B cell (primary cell): Measurements from ENCODE around the gene RGL1. TPM values are rescaled to one million over a fixed set of nuclear protein-coding genes. Genes with fewer than 3 reads are reported as not detected.

Source experiments
- ATAC-seq: fragments of 200-7000 bp; cut with Tn5 transposase; one replicate; pipeline ENCODE4 v1.10.0; 2021; ENCODE audit warnings: low read depth, mild to moderate bottlenecking, moderate number of reproducible peaks, moderate library complexity
- CTCF ChIA-PET: fragments of 350-600 bp; sonication (Branson Sonifier 250); formaldehyde crosslinking; loops from one replicate; lab custom pipeline; 2021; ENCODE audit warnings: antibody characterized with exemption, inconsistent platforms; lab: Charles Lee
- POLR2A ChIA-PET: fragments of 350-600 bp; sonication (Branson Sonifier 250); formaldehyde crosslinking; loops from one replicate; lab custom pipeline; 2021; ENCODE audit warnings: antibody characterized with exemption; lab: Charles Lee
- DNase-seq: peaks from one replicate; pipeline ENCODE4 v3.0.0; 2013
- H2AFZ ChIP-seq: 2 replicates; pipeline ENCODE4 v1.6.1; 2012; ENCODE audit warnings: mild to moderate bottlenecking, low read depth, low read length; ENCODE audit not compliant: insufficient read depth, poor library complexity, severe bottlenecking
- H3K27ac ChIP-seq, 2 donors: 1 replicate in 1 of 2; 2 replicates in 1 of 2; pipeline ENCODE4 v1.5.1; 2012 to 2013; ENCODE audit warnings: low read length in 2 of 2, mild to moderate bottlenecking in 2 of 2, moderate library complexity in 1 of 2
- H3K27me3 ChIP-seq, 4 experiments: fragments of 200-600 bp in 1 of 4; sonication (generic) in 1 of 4; replicated peaks in 1 of 4; 1 replicate in 2 of 4; 2 replicates in 2 of 4; pipeline versions ENCODE4 v1.6.1 to v1.7.0; 2013 to 2016; ENCODE audit warnings: low read length in 3 of 4, mild to moderate bottlenecking in 2 of 4, mixed read lengths in 1 of 4, moderate library complexity in 1 of 4; ENCODE audit not compliant: insufficient read depth in 4 of 4, control insufficient read depth in 3 of 4; ENCODE audit errors: control extremely low read depth in 1 of 4
- H3K36me3 ChIP-seq, 2 experiments: replicated peaks in 1 of 2; 1 replicate in 1 of 2; 2 replicates in 1 of 2; pipeline versions ENCODE4 v1.6.1 to v1.7.1; 2013; ENCODE audit warnings: low read length in 1 of 2; ENCODE audit not compliant: insufficient read depth in 2 of 2, control insufficient read depth in 1 of 2; ENCODE audit errors: control extremely low read depth in 1 of 2, extremely low read depth in 1 of 2
- H3K4me1 ChIP-seq, 2 donors: fragments of 200-600 bp in 1 of 2; sonication (generic) in 1 of 2; 1 replicate in 1 of 2; 2 replicates in 1 of 2; pipeline versions ENCODE4 v1.5.1 to v1.6.1; 2013 to 2017; ENCODE audit warnings: low read length in 2 of 2; ENCODE audit not compliant: control insufficient read depth in 2 of 2, insufficient read depth in 2 of 2
- H3K4me2 ChIP-seq: replicated peaks from 2 replicates; pipeline ENCODE3; 2012; ENCODE audit warnings: mild to moderate bottlenecking, low read depth, low read length; ENCODE audit not compliant: poor library complexity, severe bottlenecking
- H3K4me3 ChIP-seq, 5 experiments: fragments of 200-600 bp in 1 of 5; sonication (generic) in 1 of 5; 1 replicate in 3 of 5; 2 replicates in 2 of 5; pipeline versions ENCODE4 v1.5.1 to v1.7.0; 2011 to 2016; ENCODE audit warnings: low read length in 4 of 5, mild to moderate bottlenecking in 4 of 5, low read depth in 2 of 5, control low read depth in 1 of 5, moderate library complexity in 1 of 5; ENCODE audit not compliant: insufficient read depth in 1 of 5; ENCODE audit errors: control extremely low read depth in 1 of 5, extremely low read depth in 1 of 5
- H3K79me2 ChIP-seq: fragments of 200-600 bp; sonication (generic); one replicate; pipeline ENCODE4 v1.6.0; 2016; ENCODE audit warnings: low read length; ENCODE audit not compliant: control insufficient read depth, insufficient read depth
- H3K9ac ChIP-seq: fragments of 200-600 bp; sonication (generic); 2 replicates; pipeline ENCODE4 v1.6.1; 2017; ENCODE audit warnings: mild to moderate bottlenecking, low read length, moderate library complexity
- H3K9me3 ChIP-seq, 3 donors: one replicate each; pipeline versions ENCODE4 v1.6.1 to v1.7.1; 2013; ENCODE audit warnings: low read length in 2 of 3; ENCODE audit not compliant: control insufficient read depth in 2 of 3, insufficient read depth in 1 of 3; ENCODE audit errors: control extremely low read depth in 1 of 3
- H4K20me1 ChIP-seq: 2 replicates; pipeline ENCODE4 v1.6.0; 2012; ENCODE audit warnings: mild to moderate bottlenecking, low read length; ENCODE audit not compliant: insufficient read depth, control insufficient read depth, poor library complexity, severe bottlenecking
- H3K27ac Mint-ChIP-seq: one replicate; pipeline ENCODE4 v1.8.0; 2021; ENCODE audit warnings: mixed read lengths
- H3K27me3 Mint-ChIP-seq: one replicate; pipeline ENCODE4 v1.8.0; 2021; ENCODE audit warnings: mixed read lengths
- H3K4me1 Mint-ChIP-seq: one replicate; pipeline ENCODE4 v1.8.0; 2021; ENCODE audit warnings: mixed read lengths
- H3K4me3 Mint-ChIP-seq: one replicate; pipeline ENCODE4 v1.8.0; 2021; ENCODE audit warnings: mixed read lengths
- H3K9me3 Mint-ChIP-seq: one replicate; pipeline ENCODE4 v1.8.0; 2022; ENCODE audit warnings: mixed read lengths; ENCODE audit not compliant: insufficient read depth
- EZH2 ChIP-seq: IDR thresholded peaks from 2 replicates; pipeline ENCODE4 v1.6.1; 2012; ENCODE audit warnings: borderline replicate concordance, low read depth, mild to moderate bottlenecking, moderate library complexity, low read length; ENCODE audit not compliant: insufficient read depth, poor library complexity, severe bottlenecking
- WGBS: methylation state at CpG from one replicate; pipeline ENCODE4 v1.1.5; 2013; ENCODE audit warnings: missing lambda C conversion rate; ENCODE audit not compliant: insufficient coverage; 5-methylcytosine and 5-hydroxymethylcytosine counted together
- intact Hi-C: fragments of 100-400 bp; cut with micrococcal nuclease; formaldehyde crosslinking; loops from one replicate; pipeline ENCODE4 v1.10.0; 2022
- polyA plus RNA-seq: library from polyadenylated mRNA; depleted of rRNA; stranded (reverse); fragments of >200 nt; gene quantifications from 2 replicates; pipeline ENCODE4 v1.2.3, GENCODE V29; 2012
- total RNA-seq, 2 donors: library from RNA; stranded (reverse); fragments of 120-200 nt in 1 of 2; gene quantifications; 1 replicate in 1 of 2; 2 replicates in 1 of 2; pipeline versions ENCODE4 v1.2.3 to v1.2.4, GENCODE V29; 2013 to 2022
- TF ChIP-seq, protein P1 (sequence below): fragments of 200-600 bp; IDR thresholded peaks from one replicate; pipeline ENCODE4 v1.8.0; 2022; ENCODE audit warnings: antibody characterized with exemption, mild to moderate bottlenecking

Gene RGL1
- total and polyA plus RNA-seq, 2 donors (not counting 1 experiment from before 2014, with no cell fraction given), result 0.09 to 1.1 TPM

- no peaks in the 10 kb centered on the region for H3K4me1 Mint-ChIP-seq
- CTCF ChIA-PET, result no interaction called here
Observed at GRCh38 chr1:183812686-183813569, 8.0 kb downstream of the RGL1 start.

More at GRCh38 chr1:183812686-183813569, 8.0 kb downstream of the RGL1 start:
- Mint-ChIP-seq H3K4me3 (no peak overlapping the region), H3K27me3 (peaks cover 15% of the 10 kb centered on the region), H3K27ac (no peak overlapping the region), H3K9me3 (no peaks in the 10 kb centered on the region)
- WGBS, result 90% methylated on average over 6 of the region's 9 CpGs
- TF ChIP-seq, protein P1, sequence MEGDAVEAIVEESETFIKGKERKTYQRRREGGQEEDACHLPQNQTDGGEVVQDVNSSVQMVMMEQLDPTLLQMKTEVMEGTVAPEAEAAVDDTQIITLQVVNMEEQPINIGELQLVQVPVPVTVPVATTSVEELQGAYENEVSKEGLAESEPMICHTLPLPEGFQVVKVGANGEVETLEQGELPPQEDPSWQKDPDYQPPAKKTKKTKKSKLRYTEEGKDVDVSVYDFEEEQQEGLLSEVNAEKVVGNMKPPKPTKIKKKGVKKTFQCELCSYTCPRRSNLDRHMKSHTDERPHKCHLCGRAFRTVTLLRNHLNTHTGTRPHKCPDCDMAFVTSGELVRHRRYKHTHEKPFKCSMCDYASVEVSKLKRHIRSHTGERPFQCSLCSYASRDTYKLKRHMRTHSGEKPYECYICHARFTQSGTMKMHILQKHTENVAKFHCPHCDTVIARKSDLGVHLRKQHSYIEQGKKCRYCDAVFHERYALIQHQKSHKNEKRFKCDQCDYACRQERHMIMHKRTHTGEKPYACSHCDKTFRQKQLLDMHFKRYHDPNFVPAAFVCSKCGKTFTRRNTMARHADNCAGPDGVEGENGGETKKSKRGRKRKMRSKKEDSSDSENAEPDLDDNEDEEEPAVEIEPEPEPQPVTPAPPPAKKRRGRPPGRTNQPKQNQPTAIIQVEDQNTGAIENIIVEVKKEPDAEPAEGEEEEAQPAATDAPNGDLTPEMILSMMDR, result no peak
- no peak for TF ChIP-seq EZH2
- Histone ChIP-seq H3K4me1 (no peaks in the 10 kb centered on the region), H3K4me3 (no peak overlapping the region), H2AFZ (no peak overlapping the region), H3K27me3 (no peaks in the 10 kb centered on the region), H4K20me1 (no peaks in the 10 kb centered on the region), H3K27ac (no peak overlapping the region), H3K79me2 (no peaks in the 10 kb centered on the region), H3K4me2 (no peak overlapping the region), H3K36me3 (no peaks in the 10 kb centered on the region), H3K9me3 (no peaks in the 10 kb centered on the region), H3K9ac (no peak overlapping the region)
- POLR2A ChIA-PET, result no interaction called here
- ATAC-seq, result no peak
- no peak for DNase-seq
- intact Hi-C loops, result no loop called here
